B cell (primary cell): ENCODE measurements around the gene TSPAN17.

Experiments used
- EZH2 ChIP-seq: IDR thresholded peaks from 2 replicates; pipeline ENCODE4 v1.6.1; 2012; ENCODE audit warnings: borderline replicate concordance, low read depth, mild to moderate bottlenecking, moderate library complexity, low read length; ENCODE audit not compliant: insufficient read depth, poor library complexity, severe bottlenecking
- TF ChIP-seq, protein P1 (sequence below): fragments of 200-600 bp; IDR thresholded peaks from one replicate; pipeline ENCODE4 v1.8.0; 2022; ENCODE audit warnings: antibody characterized with exemption, mild to moderate bottlenecking

DNA sequence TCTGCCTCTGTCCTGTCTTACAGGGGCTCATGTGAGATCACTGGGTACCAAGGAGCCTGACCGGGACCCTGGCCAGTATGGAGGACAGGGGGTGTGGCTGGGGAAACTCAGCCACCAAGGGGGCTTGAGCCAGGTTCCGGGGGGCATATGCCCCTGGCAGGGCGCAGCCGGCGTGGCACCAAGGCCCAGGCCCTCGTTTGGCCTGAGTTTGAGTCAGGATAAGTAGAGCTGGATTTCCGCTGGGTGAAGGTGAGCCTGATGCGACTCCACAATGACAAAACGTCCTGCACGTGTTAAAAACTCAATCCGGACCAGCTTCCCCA is 616 bp upstream of the TSPAN17 start:
- TF ChIP-seq EZH2: no peak
- TF ChIP-seq, protein P1, sequence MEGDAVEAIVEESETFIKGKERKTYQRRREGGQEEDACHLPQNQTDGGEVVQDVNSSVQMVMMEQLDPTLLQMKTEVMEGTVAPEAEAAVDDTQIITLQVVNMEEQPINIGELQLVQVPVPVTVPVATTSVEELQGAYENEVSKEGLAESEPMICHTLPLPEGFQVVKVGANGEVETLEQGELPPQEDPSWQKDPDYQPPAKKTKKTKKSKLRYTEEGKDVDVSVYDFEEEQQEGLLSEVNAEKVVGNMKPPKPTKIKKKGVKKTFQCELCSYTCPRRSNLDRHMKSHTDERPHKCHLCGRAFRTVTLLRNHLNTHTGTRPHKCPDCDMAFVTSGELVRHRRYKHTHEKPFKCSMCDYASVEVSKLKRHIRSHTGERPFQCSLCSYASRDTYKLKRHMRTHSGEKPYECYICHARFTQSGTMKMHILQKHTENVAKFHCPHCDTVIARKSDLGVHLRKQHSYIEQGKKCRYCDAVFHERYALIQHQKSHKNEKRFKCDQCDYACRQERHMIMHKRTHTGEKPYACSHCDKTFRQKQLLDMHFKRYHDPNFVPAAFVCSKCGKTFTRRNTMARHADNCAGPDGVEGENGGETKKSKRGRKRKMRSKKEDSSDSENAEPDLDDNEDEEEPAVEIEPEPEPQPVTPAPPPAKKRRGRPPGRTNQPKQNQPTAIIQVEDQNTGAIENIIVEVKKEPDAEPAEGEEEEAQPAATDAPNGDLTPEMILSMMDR: no peak
